Stimulated activated naive CD8-positive, alpha-beta T cell treated with anti-CD3 and anti-CD28 coated beads, Interleukin-15, Interleukin-2, amounts not matched to agents 100 ng/mL and 50 ng/mL, for 24 hours (primary cell): ENCODE data around the gene KCNN3.
A peak's percentile ranks its signal among the peaks of the same experiment; 100 is the strongest.

ENCODE experiments used
- H3K27ac Mint-ChIP-seq: one replicate; pipeline ENCODE4 v1.8.0; 2021; ENCODE audit warnings: mild to moderate bottlenecking, mixed read lengths
- H3K27me3 Mint-ChIP-seq: one replicate; pipeline ENCODE4 v1.8.0; 2021; ENCODE audit warnings: mixed read lengths
- H3K36me3 Mint-ChIP-seq: one replicate; pipeline ENCODE4 v1.8.0; 2021; ENCODE audit warnings: low read depth, mixed read lengths
- H3K4me1 Mint-ChIP-seq: one replicate; pipeline ENCODE4 v1.8.0; 2021; ENCODE audit warnings: low read depth, mixed read lengths
- H3K4me3 Mint-ChIP-seq: one replicate; pipeline ENCODE4 v1.8.0; 2021; ENCODE audit warnings: mild to moderate bottlenecking, mixed read lengths
- H3K9me3 Mint-ChIP-seq: one replicate; pipeline ENCODE4 v1.8.0; 2021; ENCODE audit warnings: mixed read lengths

The KCNN3 gene

GRCh38 chr1:154809436-154810413, 60.4 kb downstream of the KCNN3 start:
- no peaks in the 10 kb centered on the region for H3K36me3 Mint-ChIP-seq
- peaks cover 8% of the 10 kb centered on the region for H3K27me3 Mint-ChIP-seq
- no peaks in the 10 kb centered on the region for H3K9me3 Mint-ChIP-seq
- H3K27ac Mint-ChIP-seq: peak overlapping the region; percentile 50
- H3K4me3 Mint-ChIP-seq: peak overlapping the region; percentile 20
- peaks cover 26% of the 10 kb centered on the region for H3K4me1 Mint-ChIP-seq

GRCh38 chr1:154808909-154809262, 61.2 kb downstream of the KCNN3 start:
- peaks cover 26% of the 10 kb centered on the region for H3K4me1 Mint-ChIP-seq
- no peaks in the 10 kb centered on the region for H3K9me3 Mint-ChIP-seq
- no peaks in the 10 kb centered on the region for H3K36me3 Mint-ChIP-seq
- H3K27me3 Mint-ChIP-seq: peaks cover 8% of the 10 kb centered on the region
- no peak overlapping the region for H3K4me3 Mint-ChIP-seq
- H3K27ac Mint-ChIP-seq: peak overlapping the region; percentile 57

- Mint-ChIP-seq H3K36me3 (no peaks in the 10 kb centered on the region), H3K27me3 (peaks cover 11% of the 10 kb centered on the region), H3K4me1 (peaks cover 26% of the 10 kb centered on the region), H3K9me3 (no peaks in the 10 kb centered on the region), H3K4me3 (no peak overlapping the region), H3K27ac (no peak overlapping the region)
Measured at GRCh38 chr1:154808261-154808908, 61.7 kb downstream of the KCNN3 start.

GRCh38 chr1:154807048-154807591, 63.0 kb downstream of the KCNN3 start:
- no peaks in the 10 kb centered on the region for H3K36me3 Mint-ChIP-seq
- H3K4me1 Mint-ChIP-seq: peaks cover 26% of the 10 kb centered on the region
- no peaks in the 10 kb centered on the region for H3K9me3 Mint-ChIP-seq
- no peak overlapping the region for H3K27ac Mint-ChIP-seq
- no peak overlapping the region for H3K4me3 Mint-ChIP-seq
- H3K27me3 Mint-ChIP-seq: peaks cover 11% of the 10 kb centered on the region

GRCh38 chr1:154806333-154806732, 63.7 kb downstream of the KCNN3 start:
- Mint-ChIP-seq H3K27me3 (peaks cover 14% of the 10 kb centered on the region), H3K4me1 (peaks cover 26% of the 10 kb centered on the region), H3K36me3 (no peaks in the 10 kb centered on the region), H3K4me3 (no peak overlapping the region), H3K27ac (no peak overlapping the region), H3K9me3 (no peaks in the 10 kb centered on the region)

- Mint-ChIP-seq H3K4me1 (peaks cover 4% of the 10 kb centered on the region), H3K36me3 (no peaks in the 10 kb centered on the region), H3K9me3 (no peaks in the 10 kb centered on the region), H3K27ac (no peak overlapping the region), H3K27me3 (peaks cover 13% of the 10 kb centered on the region), H3K4me3 (no peak overlapping the region)
Measured at GRCh38 chr1:154802982-154803920, 66.8 kb downstream of the KCNN3 start.

GRCh38 chr1:154802336-154802969, 67.6 kb downstream of the KCNN3 start:
- no peak overlapping the region for H3K27ac Mint-ChIP-seq
- peaks cover 8% of the 10 kb centered on the region for H3K27me3 Mint-ChIP-seq
- H3K4me3 Mint-ChIP-seq: no peak overlapping the region
- no peaks in the 10 kb centered on the region for H3K9me3 Mint-ChIP-seq
- no peaks in the 10 kb centered on the region for H3K36me3 Mint-ChIP-seq
- peaks cover 4% of the 10 kb centered on the region for H3K4me1 Mint-ChIP-seq

- Mint-ChIP-seq H3K36me3 (no peaks in the 10 kb centered on the region), H3K4me3 (no peak overlapping the region), H3K27ac (no peak overlapping the region), H3K27me3 (peaks cover 8% of the 10 kb centered on the region), H3K9me3 (no peaks in the 10 kb centered on the region), H3K4me1 (no peaks in the 10 kb centered on the region)
Measured at GRCh38 chr1:154801234-154802011, 68.7 kb downstream of the KCNN3 start.

- Mint-ChIP-seq H3K4me3 (no peak overlapping the region), H3K9me3 (no peaks in the 10 kb centered on the region), H3K27ac (no peak overlapping the region), H3K4me1 (no peaks in the 10 kb centered on the region), H3K36me3 (no peaks in the 10 kb centered on the region), H3K27me3 (peaks cover 8% of the 10 kb centered on the region)
Measured at GRCh38 chr1:154799188-154799587, 70.9 kb downstream of the KCNN3 start.

GRCh38 chr1:154798645-154799044, 71.4 kb downstream of the KCNN3 start:
- Mint-ChIP-seq H3K4me3 (no peak overlapping the region), H3K4me1 (no peaks in the 10 kb centered on the region), H3K27ac (no peak overlapping the region), H3K27me3 (peaks cover 13% of the 10 kb centered on the region), H3K9me3 (no peaks in the 10 kb centered on the region), H3K36me3 (no peaks in the 10 kb centered on the region)

- Mint-ChIP-seq H3K36me3 (no peaks in the 10 kb centered on the region), H3K4me3 (no peak overlapping the region), H3K4me1 (peaks cover 10% of the 10 kb centered on the region), H3K27ac (no peak overlapping the region), H3K27me3 (peaks cover 15% of the 10 kb centered on the region), H3K9me3 (no peaks in the 10 kb centered on the region)
Measured at GRCh38 chr1:154797175-154797574, 72.9 kb downstream of the KCNN3 start.

- no peak overlapping the region for H3K27ac Mint-ChIP-seq
- H3K27me3 Mint-ChIP-seq: peaks cover 13% of the 10 kb centered on the region
Measured at GRCh38 chr1:154796303-154796892, 73.7 kb downstream of the KCNN3 start.

GRCh38 chr1:154794608-154795007, 75.5 kb downstream of the KCNN3 start:
- H3K4me3 Mint-ChIP-seq: no peak overlapping the region
- peaks cover 31% of the 10 kb centered on the region for H3K4me1 Mint-ChIP-seq
- peaks cover 10% of the 10 kb centered on the region for H3K27me3 Mint-ChIP-seq
- H3K36me3 Mint-ChIP-seq: no peaks in the 10 kb centered on the region
- H3K27ac Mint-ChIP-seq: no peak overlapping the region
- no peaks in the 10 kb centered on the region for H3K9me3 Mint-ChIP-seq

More at GRCh38 chr1:154796303-154796892, 73.7 kb downstream of the KCNN3 start:
- Mint-ChIP-seq H3K9me3 (no peaks in the 10 kb centered on the region), H3K36me3 (no peaks in the 10 kb centered on the region), H3K4me3 (no peak overlapping the region), H3K4me1 (peaks cover 17% of the 10 kb centered on the region)
